ENCODE results near the gene MT1M. TPM values are rescaled to one million over a fixed set of nuclear protein-coding genes. Genes with fewer than 3 reads are reported as not detected.

The MT1M gene
- total RNA-seq, 3 donors from 2014 or later (not counting 1 experiment from before 2014, with no cell fraction given) = not detected

DNA sequence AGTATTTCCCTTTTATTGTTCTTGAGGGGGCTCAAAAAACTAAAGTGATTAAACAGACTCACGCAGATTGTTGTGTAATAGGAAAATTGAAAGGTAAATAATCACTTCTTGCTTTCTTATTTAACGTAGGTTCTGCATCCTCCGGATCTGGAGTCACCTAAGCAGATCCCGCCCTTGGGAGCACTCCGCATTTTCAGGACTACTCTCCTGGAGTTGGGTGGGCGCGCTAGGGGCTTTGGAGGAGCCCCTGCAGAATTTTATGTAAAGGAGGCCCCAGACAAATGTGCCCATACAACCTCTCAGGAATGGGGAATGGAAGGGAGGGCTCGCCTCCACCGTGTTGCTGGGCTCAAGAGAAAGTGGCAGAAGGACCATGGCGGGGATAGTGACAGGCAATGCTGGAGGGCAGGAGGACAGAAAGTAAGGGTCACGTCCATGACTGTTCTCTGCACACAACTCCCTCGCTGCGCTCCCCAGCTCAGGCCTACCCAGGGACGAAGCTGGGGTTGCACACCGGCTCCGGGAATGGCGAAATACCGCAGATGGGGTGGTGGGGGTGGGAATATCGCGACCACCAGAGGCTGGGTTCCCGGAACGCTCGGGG, 15.7 kb upstream of the MT1M start:
- H3K27ac ChIP-seq (ENCODE audit: low read length) = no peak overlapping the region
- 52% methylated on average over 23 of the region's 23 CpGs for WGBS (ENCODE audit: insufficient coverage)
- H3K9me3 ChIP-seq (ENCODE audit: control insufficient read depth, insufficient read depth, low read length) = no peaks in the 10 kb centered on the region
- H3K27me3 ChIP-seq (ENCODE audit: control insufficient read depth, insufficient read depth, low read length) = peaks cover 10% of the 10 kb centered on the region
- peak overlapping the region; percentile 59 for H3K4me3 Mint-ChIP-seq
- H3K4me1 Mint-ChIP-seq = peaks cover 0 to 10% of the 10 kb centered on the region in 2 donors
- H3K27ac Mint-ChIP-seq = no peak overlapping the region
- no peaks in the 10 kb centered on the region for H3K36me3 ChIP-seq (ENCODE audit: control insufficient read depth, insufficient read depth, low read length)
- H3K36me3 Mint-ChIP-seq = no peaks in the 10 kb centered on the region
- TF ChIP-seq, protein P1, sequence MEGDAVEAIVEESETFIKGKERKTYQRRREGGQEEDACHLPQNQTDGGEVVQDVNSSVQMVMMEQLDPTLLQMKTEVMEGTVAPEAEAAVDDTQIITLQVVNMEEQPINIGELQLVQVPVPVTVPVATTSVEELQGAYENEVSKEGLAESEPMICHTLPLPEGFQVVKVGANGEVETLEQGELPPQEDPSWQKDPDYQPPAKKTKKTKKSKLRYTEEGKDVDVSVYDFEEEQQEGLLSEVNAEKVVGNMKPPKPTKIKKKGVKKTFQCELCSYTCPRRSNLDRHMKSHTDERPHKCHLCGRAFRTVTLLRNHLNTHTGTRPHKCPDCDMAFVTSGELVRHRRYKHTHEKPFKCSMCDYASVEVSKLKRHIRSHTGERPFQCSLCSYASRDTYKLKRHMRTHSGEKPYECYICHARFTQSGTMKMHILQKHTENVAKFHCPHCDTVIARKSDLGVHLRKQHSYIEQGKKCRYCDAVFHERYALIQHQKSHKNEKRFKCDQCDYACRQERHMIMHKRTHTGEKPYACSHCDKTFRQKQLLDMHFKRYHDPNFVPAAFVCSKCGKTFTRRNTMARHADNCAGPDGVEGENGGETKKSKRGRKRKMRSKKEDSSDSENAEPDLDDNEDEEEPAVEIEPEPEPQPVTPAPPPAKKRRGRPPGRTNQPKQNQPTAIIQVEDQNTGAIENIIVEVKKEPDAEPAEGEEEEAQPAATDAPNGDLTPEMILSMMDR (IDR thresholded peaks at IDR 0.05) = no peak
- peaks cover 11% of the 10 kb centered on the region for H3K4me1 ChIP-seq (ENCODE audit: control insufficient read depth, insufficient read depth, low read length)
- intact Hi-C loops (cut with micrococcal nuclease) = no loop called here
- ATAC-seq (no peak), DNase-seq (no peak)
- peaks cover 19 to 32% of the 10 kb centered on the region in 2 donors for H3K27me3 Mint-ChIP-seq (ENCODE audit: low read depth in 2 of 2)
- no peak overlapping the region for H3K4me3 ChIP-seq (ENCODE audit: low read length)
- no peaks in the 10 kb centered on the region for H3K9me3 Mint-ChIP-seq

- peak in 1 of 2 donors; percentile 70 for DNase-seq
- H3K9me3 Mint-ChIP-seq = no peaks in the 10 kb centered on the region
- Histone ChIP-seq H3K4me1 (ENCODE audit: control insufficient read depth, insufficient read depth, low read length) (peaks cover 11% of the 10 kb centered on the region), H3K9me3 (ENCODE audit: control insufficient read depth, insufficient read depth, low read length) (no peaks in the 10 kb centered on the region), H3K4me3 (ENCODE audit: low read length) (no peak overlapping the region), H3K27ac (ENCODE audit: low read length) (no peak overlapping the region), H3K27me3 (ENCODE audit: control insufficient read depth, insufficient read depth, low read length) (peaks cover 10% of the 10 kb centered on the region), H3K36me3 (ENCODE audit: control insufficient read depth, insufficient read depth, low read length) (no peaks in the 10 kb centered on the region)
- 8% methylated on average over 41 of the region's 41 CpGs for WGBS (ENCODE audit: insufficient coverage)
- ATAC-seq = peak; percentile 53 to 90 (median 55)
- peaks cover 19 to 37% of the 10 kb centered on the region in 2 donors for H3K27me3 Mint-ChIP-seq (ENCODE audit: low read depth in 2 of 2)
- no peaks in the 10 kb centered on the region for H3K36me3 Mint-ChIP-seq
- TF ChIP-seq, protein P1 (IDR thresholded peaks at IDR 0.05) = no peak
- intact Hi-C loops (cut with micrococcal nuclease) = no loop called here
- H3K27ac Mint-ChIP-seq = no peak overlapping the region
- peaks cover 0 to 10% of the 10 kb centered on the region in 2 donors for H3K4me1 Mint-ChIP-seq
- H3K4me3 Mint-ChIP-seq = peak overlapping the region; percentile 31
Measured at GRCh38 chr16:56617212-56618085, 15.0 kb upstream of the MT1M start.

GRCh38 chr16:56618138-56618537, 14.3 kb upstream of the MT1M start:
- no peaks in the 10 kb centered on the region for H3K9me3 Mint-ChIP-seq
- DNase-seq (no peak), ATAC-seq (no peak)
- no peaks in the 10 kb centered on the region for H3K36me3 Mint-ChIP-seq
- peaks cover 19 to 40% of the 10 kb centered on the region in 2 donors for H3K27me3 Mint-ChIP-seq (ENCODE audit: low read depth in 2 of 2)
- H3K36me3 ChIP-seq (ENCODE audit: control insufficient read depth, insufficient read depth, low read length) = no peaks in the 10 kb centered on the region
- no peak overlapping the region for H3K27ac ChIP-seq (ENCODE audit: low read length)
- TF ChIP-seq, protein P1 (IDR thresholded peaks at IDR 0.05) = no peak
- WGBS (ENCODE audit: insufficient coverage) = 62% methylated on average over 6 of the region's 6 CpGs
- no peaks in the 10 kb centered on the region for H3K9me3 ChIP-seq (ENCODE audit: control insufficient read depth, insufficient read depth, low read length)
- H3K27me3 ChIP-seq (ENCODE audit: control insufficient read depth, insufficient read depth, low read length) = peaks cover 10% of the 10 kb centered on the region
- no peak overlapping the region for H3K27ac Mint-ChIP-seq
- H3K4me3 Mint-ChIP-seq = no peak overlapping the region
- intact Hi-C loops (cut with micrococcal nuclease) = no loop called here
- no peak overlapping the region for H3K4me3 ChIP-seq (ENCODE audit: low read length)
- peaks cover 0 to 10% of the 10 kb centered on the region in 2 donors for H3K4me1 Mint-ChIP-seq
- peaks cover 11% of the 10 kb centered on the region for H3K4me1 ChIP-seq (ENCODE audit: control insufficient read depth, insufficient read depth, low read length)

Data from natural killer cell (primary cell).